Pulmonary artery endothelial cell (primary cell): ENCODE measurements around the gene NAXD. TPM values are rescaled to one million over a fixed set of nuclear protein-coding genes. Genes with fewer than 3 reads are reported as not detected.

ENCODE experiments used
- total RNA-seq: library from RNA; depleted of rRNA; stranded (reverse); fragments of >200 nt; gene quantifications from 2 replicates; pipeline ENCODE4 v1.2.3, GENCODE V29; 2014

The NAXD gene
- total RNA-seq, 1 donor from 2014 or later, result 15.6 TPM

Other genes with a start within 250 kb of the NAXD start
- 1.7 and 1.8 TPM in 2 replicates for gene RAB20, start 53.8 kb upstream of the NAXD start, total RNA-seq
- gene CARS2, start 90.6 kb downstream of the NAXD start, total RNA-seq, result 47.4 and 58.4 TPM in 2 replicates
- gene ING1, start 98.2 kb downstream of the NAXD start, total RNA-seq, result 17.5 and 22.3 TPM in 2 replicates